ENCODE results near the gene SERPINA3. TPM values are rescaled to one million over a fixed set of nuclear protein-coding genes. Genes with fewer than 3 reads are reported as not detected.

The SERPINA3 gene
- total RNA-seq, 1 experiment from 2014 or later = not detected

DNA sequence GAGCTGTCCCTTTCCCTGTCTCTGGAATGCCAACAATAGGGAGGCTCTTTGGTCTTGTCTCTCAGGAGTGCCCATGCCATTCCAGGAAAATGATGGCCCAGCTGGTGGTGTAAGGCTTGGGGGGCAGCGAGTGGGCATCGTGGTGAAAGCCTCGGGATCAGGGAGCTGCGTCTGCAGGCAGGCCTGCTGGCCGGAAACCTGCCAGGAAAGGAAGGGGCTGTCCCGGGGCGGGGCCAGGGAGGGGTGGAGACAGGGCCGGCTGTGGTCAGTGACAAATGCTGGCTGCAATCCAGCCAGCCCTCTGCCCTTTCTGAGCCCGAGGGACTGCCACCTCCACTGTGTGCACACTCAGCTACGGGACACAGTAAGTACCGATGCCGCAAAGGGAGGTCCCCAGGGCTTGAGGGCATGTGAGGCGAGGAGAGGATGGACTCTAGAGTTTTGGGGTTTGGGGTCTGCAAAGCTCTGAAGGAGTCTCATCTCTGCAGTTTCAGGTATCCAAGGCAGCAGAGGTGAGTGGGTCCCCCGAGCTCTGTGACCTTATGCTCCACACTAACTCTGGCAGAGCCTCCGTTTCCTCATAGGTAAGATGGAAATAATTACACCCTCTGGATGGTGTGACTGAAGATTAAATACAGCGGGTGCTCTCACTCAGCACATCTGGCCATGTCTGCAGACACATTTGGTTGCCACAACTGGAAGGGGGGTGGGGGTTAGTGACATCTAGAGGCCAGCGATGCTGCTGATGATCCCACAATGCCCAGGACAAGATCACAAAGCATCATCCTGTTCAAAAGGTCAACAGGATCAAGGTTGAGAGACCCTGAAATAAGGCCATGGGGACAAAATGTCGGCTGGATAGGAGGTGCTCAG, 30.8 kb upstream of the SERPINA3 start, which contains the start of gene SERPINA5:
SERPINA5 (plus strand) TSS at position 300 of the 873 bp plus-strand sequence. CDS start 5,937 bp downstream, outside the sequence.
- no peak within 1 kb of the TSS for H3K27ac ChIP-seq
- no peak within 1 kb of the TSS for H3K4me2 ChIP-seq
- no peaks in the 10 kb centered on the region for H3K27me3 ChIP-seq (ENCODE audit: insufficient read depth, low read depth)
- no peaks in the 10 kb centered on the region for H3K4me1 ChIP-seq (replicated peaks; ENCODE audit: insufficient read depth)
- H3K4me3 ChIP-seq = no peak within 1 kb of the TSS
- H4K20me1 ChIP-seq (ENCODE audit: insufficient read depth) = no peaks in the 10 kb centered on the region
- H3K9me3 ChIP-seq (ENCODE audit: insufficient read depth, low read depth) = no peaks in the 10 kb centered on the region
- peak in 1 of 2 experiments; percentile 3 for DNase-seq
- no peaks in the 10 kb centered on the region for H3K79me2 ChIP-seq (ENCODE audit: low read depth)
- TF ChIP-seq EZH2 (IDR thresholded peaks at IDR 0.05; ENCODE audit: low read depth) = no peak
- TF ChIP-seq, protein P1, sequence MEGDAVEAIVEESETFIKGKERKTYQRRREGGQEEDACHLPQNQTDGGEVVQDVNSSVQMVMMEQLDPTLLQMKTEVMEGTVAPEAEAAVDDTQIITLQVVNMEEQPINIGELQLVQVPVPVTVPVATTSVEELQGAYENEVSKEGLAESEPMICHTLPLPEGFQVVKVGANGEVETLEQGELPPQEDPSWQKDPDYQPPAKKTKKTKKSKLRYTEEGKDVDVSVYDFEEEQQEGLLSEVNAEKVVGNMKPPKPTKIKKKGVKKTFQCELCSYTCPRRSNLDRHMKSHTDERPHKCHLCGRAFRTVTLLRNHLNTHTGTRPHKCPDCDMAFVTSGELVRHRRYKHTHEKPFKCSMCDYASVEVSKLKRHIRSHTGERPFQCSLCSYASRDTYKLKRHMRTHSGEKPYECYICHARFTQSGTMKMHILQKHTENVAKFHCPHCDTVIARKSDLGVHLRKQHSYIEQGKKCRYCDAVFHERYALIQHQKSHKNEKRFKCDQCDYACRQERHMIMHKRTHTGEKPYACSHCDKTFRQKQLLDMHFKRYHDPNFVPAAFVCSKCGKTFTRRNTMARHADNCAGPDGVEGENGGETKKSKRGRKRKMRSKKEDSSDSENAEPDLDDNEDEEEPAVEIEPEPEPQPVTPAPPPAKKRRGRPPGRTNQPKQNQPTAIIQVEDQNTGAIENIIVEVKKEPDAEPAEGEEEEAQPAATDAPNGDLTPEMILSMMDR (conservative IDR thresholded peaks at IDR 0.05) = no peak
- POLR2A ChIA-PET (ENCODE audit: unreplicated experiment) = no interaction called here
- no peaks in the 10 kb centered on the region for H3K36me3 ChIP-seq (ENCODE audit: low read depth)
- H3F3A ChIP-seq (ENCODE audit: insufficient read depth, low read depth) = no peaks in the 10 kb centered on the region
- BruUV-seq (replicated peaks) = no TSS peak
- CTCF ChIA-PET = no interaction called here
- no peaks in the 10 kb centered on the region for H3K9me2 ChIP-seq (ENCODE audit: insufficient read depth)
- H2AFZ ChIP-seq = no peak within 1 kb of the TSS
- intact Hi-C loops (cut with micrococcal nuclease; ENCODE audit: unreplicated experiment) = no loop called here

DNA sequence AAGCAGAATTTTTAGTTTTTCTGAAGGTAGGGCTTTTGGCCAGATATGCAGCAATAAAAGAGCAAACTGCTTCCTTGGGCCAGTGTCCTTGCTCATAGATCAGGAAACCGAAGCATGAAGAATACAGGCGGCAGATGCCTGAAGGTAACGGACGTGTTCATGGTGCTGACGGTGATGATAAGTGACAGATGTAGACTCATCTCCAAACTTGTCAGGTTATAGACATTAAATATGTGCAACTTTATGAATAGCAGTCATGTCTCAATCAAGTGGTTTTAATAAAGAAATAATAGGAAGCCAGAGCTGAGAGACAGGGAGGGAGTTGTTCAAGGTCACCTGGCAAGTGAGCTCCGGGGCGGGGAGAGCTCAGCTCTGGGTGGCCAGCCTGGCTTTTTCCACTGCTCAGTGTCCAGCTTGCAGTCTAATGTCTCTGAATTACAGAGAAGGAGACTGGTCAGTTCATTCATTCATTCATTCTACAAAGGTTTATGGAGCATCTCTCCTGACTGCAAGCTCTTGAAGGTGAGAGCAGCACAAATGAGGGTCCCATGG, 29.9 kb upstream of the SERPINA3 start:
- no peaks in the 10 kb centered on the region for H4K20me1 ChIP-seq (ENCODE audit: insufficient read depth)
- no peaks in the 10 kb centered on the region for H3K36me3 ChIP-seq (ENCODE audit: low read depth)
- no peak overlapping the region for H3K27ac ChIP-seq
- no peaks in the 10 kb centered on the region for H3F3A ChIP-seq (ENCODE audit: insufficient read depth, low read depth)
- H3K79me2 ChIP-seq (ENCODE audit: low read depth) = no peaks in the 10 kb centered on the region
- CTCF ChIA-PET = no interaction called here
- no peak for TF ChIP-seq EZH2 (IDR thresholded peaks at IDR 0.05; ENCODE audit: low read depth)
- TF ChIP-seq, protein P1 (conservative IDR thresholded peaks at IDR 0.05) = no peak
- no peaks in the 10 kb centered on the region for H3K27me3 ChIP-seq (ENCODE audit: insufficient read depth, low read depth)
- intact Hi-C loops (cut with micrococcal nuclease; ENCODE audit: unreplicated experiment) = no loop called here
- no peak overlapping the region for H2AFZ ChIP-seq
- no peak for DNase-seq
- POLR2A ChIA-PET (ENCODE audit: unreplicated experiment) = no interaction called here
- no TSS peak for BruUV-seq (replicated peaks)
- no peaks in the 10 kb centered on the region for H3K9me2 ChIP-seq (ENCODE audit: insufficient read depth)
- H3K4me1 ChIP-seq (replicated peaks; ENCODE audit: insufficient read depth) = no peaks in the 10 kb centered on the region
- no peak overlapping the region for H3K4me2 ChIP-seq
- no peak overlapping the region for H3K4me3 ChIP-seq
- H3K9me3 ChIP-seq (ENCODE audit: insufficient read depth, low read depth) = no peaks in the 10 kb centered on the region

DNA sequence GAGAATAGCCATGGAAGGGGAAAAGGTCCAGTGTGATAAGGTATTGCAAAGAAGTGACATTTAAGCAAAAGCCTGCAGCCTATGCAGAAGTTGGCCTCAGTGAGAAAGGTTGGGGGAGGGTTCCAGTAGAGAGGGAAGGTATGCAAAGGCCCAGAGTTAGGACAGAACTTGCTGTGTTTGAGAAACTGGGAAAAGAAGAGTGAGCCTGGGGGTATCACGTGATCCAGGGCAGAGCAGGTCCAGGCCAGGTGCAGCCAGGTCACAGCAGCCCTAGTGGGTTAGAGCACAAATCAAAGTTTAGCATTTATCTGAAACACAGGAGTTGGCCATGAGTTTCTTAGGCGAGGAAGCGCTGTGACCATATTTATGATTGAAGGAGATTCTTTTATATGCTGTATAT, 29.3 kb upstream of the SERPINA3 start:
- H3K79me2 ChIP-seq (ENCODE audit: low read depth) = no peaks in the 10 kb centered on the region

More for the DNA sequence above, 29.3 kb upstream of the SERPINA3 start:
- TF ChIP-seq, protein P1 (conservative IDR thresholded peaks at IDR 0.05) = no peak
- TF ChIP-seq EZH2 (IDR thresholded peaks at IDR 0.05; ENCODE audit: low read depth) = no peak
- ChIA-PET POLR2A (ENCODE audit: unreplicated experiment) (no interaction called here), CTCF (no interaction called here)
- Histone ChIP-seq H3F3A (ENCODE audit: insufficient read depth, low read depth) (no peaks in the 10 kb centered on the region), H3K9me2 (ENCODE audit: insufficient read depth) (no peaks in the 10 kb centered on the region), H3K4me3 (no peak overlapping the region), H3K27ac (no peak overlapping the region), H4K20me1 (ENCODE audit: insufficient read depth) (no peaks in the 10 kb centered on the region), H3K9me3 (ENCODE audit: insufficient read depth, low read depth) (no peaks in the 10 kb centered on the region), H3K27me3 (ENCODE audit: insufficient read depth, low read depth) (no peaks in the 10 kb centered on the region), H3K36me3 (ENCODE audit: low read depth) (no peaks in the 10 kb centered on the region), H3K4me2 (no peak overlapping the region), H3K4me1 (replicated peaks; ENCODE audit: insufficient read depth) (no peaks in the 10 kb centered on the region), H2AFZ (no peak overlapping the region)
- intact Hi-C loops (cut with micrococcal nuclease; ENCODE audit: unreplicated experiment) = no loop called here
- BruUV-seq (replicated peaks) = no TSS peak
- no peak for DNase-seq
